HEK293 (cell line): ENCODE results near the gene SLC8A1.

Source experiments
- CTCF ChIA-PET: fragments of 350-600 bp; formaldehyde crosslinking; extraction: SDS; loops from one replicate; lab custom pipeline; 2021; ENCODE audit warnings: antibody characterized with exemption; lab: Yijun Ruan, JAX
- POLR2A ChIA-PET: fragments of 300-600 bp; formaldehyde crosslinking; extraction: SDS; loops from one replicate; lab custom pipeline; 2020; ENCODE audit warnings: antibody characterized with exemption, inconsistent platforms; lab: Yijun Ruan, JAX
- H3K27ac ChIP-seq: fragments of 200-500 bp; sonication (Bioruptor generic); 2 replicates; pipeline ENCODE4 v1.5.1; 2014; ENCODE audit warnings: low read depth, low read length, control low read depth, inconsistent platforms; ENCODE audit errors: extremely low read depth
- H3K36me3 ChIP-seq, 2 experiments: fragments of 200-500 bp in 1 of 2; sonication (Bioruptor generic) in 1 of 2; 1 replicate in 1 of 2; 2 replicates in 1 of 2; pipeline ENCODE4 v1.5.1; 2014 to 2017; ENCODE audit warnings: inconsistent platforms in 2 of 2, low read length in 2 of 2; ENCODE audit not compliant: control insufficient read depth in 2 of 2, insufficient read depth in 1 of 2
- H3K4me1 ChIP-seq: fragments of 200-500 bp; sonication (Bioruptor generic); 2 replicates; pipeline ENCODE4 v1.5.1; 2014; ENCODE audit warnings: mild to moderate bottlenecking, low read length, inconsistent platforms; ENCODE audit not compliant: control insufficient read depth, insufficient read depth
- H3K4me3 ChIP-seq: 2 replicates; pipeline ENCODE4 v1.5.1; 2011; ENCODE audit warnings: low read depth, mild to moderate bottlenecking, control low read depth, low read length, moderate library complexity
- H3K9me3 ChIP-seq: fragments of 200-500 bp; sonication (Bioruptor generic); 2 replicates; pipeline ENCODE4 v1.5.1; 2014; ENCODE audit warnings: low read depth, low read length, inconsistent platforms; ENCODE audit not compliant: control insufficient read depth, insufficient read depth
- ATF2 ChIP-seq: fragments of 450-650 bp; formaldehyde crosslinking; IDR thresholded peaks from 2 replicates; pipeline ENCODE4 v1.5.1; 2016; ENCODE audit warnings: missing biosample characterization, missing genetic modification characterization, low read depth
- CTCF ChIP-seq: fragments of 450-650 bp; formaldehyde crosslinking; IDR thresholded peaks from 2 replicates; pipeline ENCODE4 v1.5.1; 2016; ENCODE audit warnings: missing biosample characterization, missing genetic modification characterization
- ELK4 ChIP-seq: IDR thresholded peaks from 2 replicates; pipeline ENCODE4 v1.6.1; 2011; ENCODE audit warnings: mild to moderate bottlenecking, low read depth, low read length, borderline replicate concordance
- GLI2 ChIP-seq: fragments of 450-650 bp; formaldehyde crosslinking; IDR thresholded peaks from 2 replicates; pipeline ENCODE4; 2017; ENCODE audit warnings: missing biosample characterization, missing genetic modification characterization, low read depth, borderline replicate concordance
- KLF10 ChIP-seq: fragments of 450-650 bp; IDR thresholded peaks from 2 replicates; pipeline ENCODE4 v1.5.1; 2018; ENCODE audit warnings: missing biosample characterization, mild to moderate bottlenecking, missing genetic modification characterization
- PATZ1 ChIP-seq: fragments of 450-650 bp; formaldehyde crosslinking; IDR thresholded peaks from 2 replicates; pipeline ENCODE4 v1.5.1; 2016; ENCODE audit warnings: missing biosample characterization, missing genetic modification characterization
- RBAK ChIP-seq: fragments of 450-650 bp; formaldehyde crosslinking; IDR thresholded peaks from 2 replicates; pipeline ENCODE4 v1.5.1; 2016; ENCODE audit warnings: missing biosample characterization, missing genetic modification characterization
- SALL2 ChIP-seq: fragments of 450-650 bp; formaldehyde crosslinking; IDR thresholded peaks from 2 replicates; pipeline ENCODE4 v1.5.0; 2017; ENCODE audit warnings: missing biosample characterization, mild to moderate bottlenecking, missing genetic modification characterization, borderline replicate concordance
- ZBTB49 ChIP-seq: fragments of 450-650 bp; formaldehyde crosslinking; IDR thresholded peaks from 2 replicates; pipeline ENCODE4 v1.5.1; 2016; ENCODE audit warnings: missing biosample characterization, missing genetic modification characterization, low read depth
- ZFHX2 ChIP-seq: fragments of 450-650 bp; formaldehyde crosslinking; conservative IDR thresholded peaks from 2 replicates; pipeline ENCODE4 v1.5.1; 2016; ENCODE audit warnings: missing biosample characterization, missing genetic modification characterization
- ZNF10 ChIP-seq: fragments of 450-650 bp; formaldehyde crosslinking; IDR thresholded peaks from 2 replicates; pipeline ENCODE4 v1.5.1; 2017; ENCODE audit warnings: missing biosample characterization, missing genetic modification characterization
- ZNF132 ChIP-seq: fragments of 450-650 bp; formaldehyde crosslinking; IDR thresholded peaks from 2 replicates; pipeline ENCODE4 v1.5.1; 2017; ENCODE audit warnings: missing biosample characterization, missing genetic modification characterization, borderline replicate concordance
- ZNF157 ChIP-seq: fragments of 450-650 bp; formaldehyde crosslinking; IDR thresholded peaks from 2 replicates; pipeline ENCODE4 v1.5.1; 2016; ENCODE audit warnings: missing biosample characterization, missing genetic modification characterization
- ZNF202 ChIP-seq: fragments of 450-650 bp; formaldehyde crosslinking; IDR thresholded peaks from 2 replicates; pipeline ENCODE4 v1.5.1; 2016; ENCODE audit warnings: missing biosample characterization, missing genetic modification characterization, borderline replicate concordance
- ZNF26 ChIP-seq: fragments of 450-650 bp; formaldehyde crosslinking; IDR thresholded peaks from 2 replicates; pipeline ENCODE4 v1.5.1; 2016; ENCODE audit warnings: missing biosample characterization, missing genetic modification characterization
- ZNF266 ChIP-seq: fragments of 450-650 bp; formaldehyde crosslinking; IDR thresholded peaks from 2 replicates; pipeline ENCODE4 v1.5.1; 2016; ENCODE audit warnings: missing biosample characterization, missing genetic modification characterization, low read depth
- ZNF530 ChIP-seq: fragments of 450-650 bp; formaldehyde crosslinking; IDR thresholded peaks from 2 replicates; pipeline ENCODE4 v1.5.1; 2016; ENCODE audit warnings: low read depth, missing biosample characterization, missing genetic modification characterization
- ZNF600 ChIP-seq: fragments of 450-650 bp; formaldehyde crosslinking; IDR thresholded peaks from 2 replicates; pipeline ENCODE4 v1.5.1; 2016; ENCODE audit warnings: missing biosample characterization, missing genetic modification characterization
- ZNF623 ChIP-seq: fragments of 450-650 bp; formaldehyde crosslinking; IDR thresholded peaks from 2 replicates; pipeline ENCODE4 v1.5.1; 2016; ENCODE audit warnings: missing biosample characterization, missing genetic modification characterization
- ZNF654 ChIP-seq: fragments of 450-650 bp; formaldehyde crosslinking; IDR thresholded peaks from 2 replicates; pipeline ENCODE4 v1.5.1; 2016; ENCODE audit warnings: low read depth, missing biosample characterization, missing genetic modification characterization
- ZNF677 ChIP-seq: fragments of 450-650 bp; IDR thresholded peaks from 2 replicates; pipeline ENCODE4 v1.5.0; 2018; ENCODE audit warnings: missing biosample characterization, mild to moderate bottlenecking, missing genetic modification characterization, moderate library complexity
- ZNF843 ChIP-seq: fragments of 450-650 bp; formaldehyde crosslinking; IDR thresholded peaks from 2 replicates; pipeline ENCODE4 v1.5.1; 2016; ENCODE audit warnings: missing biosample characterization, missing genetic modification characterization

SLC8A1 gene

GRCh38 chr2:40339026-40339425, 112.9 kb downstream of the SLC8A1 start:
- no peaks in the 10 kb centered on the region for H3K36me3 ChIP-seq
- H3K9me3 ChIP-seq, result no peaks in the 10 kb centered on the region
- CTCF ChIA-PET, result no interaction called here
- no peak for TF ChIP-seq ZFHX2 (tag by site-specific recombination)
- no peak for TF ChIP-seq ZBTB49 (tag by site-specific recombination)
- no peak for TF ChIP-seq ZNF530 (tag by site-specific recombination)
- no peak for TF ChIP-seq PATZ1 (tag by site-specific recombination)
- no peak for TF ChIP-seq ZNF10 (tag by site-specific recombination)
- no peak for TF ChIP-seq ZNF677 (tag by site-specific recombination)
- TF ChIP-seq ELK4, result no peak
- TF ChIP-seq ZNF132, result no peak
- no peak for TF ChIP-seq SALL2 (tag by site-specific recombination)
- no peak for TF ChIP-seq ZNF26 (tag by site-specific recombination)
- no peak for TF ChIP-seq ZNF157 (tag by site-specific recombination)
- no peak for TF ChIP-seq ZNF266 (tag by site-specific recombination)
- no peak for TF ChIP-seq ZNF654 (tag by site-specific recombination)
- TF ChIP-seq RBAK (tag by site-specific recombination), result no peak
- TF ChIP-seq KLF10 (tag by site-specific recombination), result no peak
- no peak for TF ChIP-seq ZNF623 (tag by site-specific recombination)
- H3K4me1 ChIP-seq, result no peaks in the 10 kb centered on the region
- H3K27ac ChIP-seq, result no peak overlapping the region
- H3K4me3 ChIP-seq, result no peak overlapping the region
- POLR2A ChIA-PET, result no interaction called here

GRCh38 chr2:40332191-40332826, 119.6 kb downstream of the SLC8A1 start:
- CTCF ChIA-PET, result interaction anchor here (0.8 kb wide), 1 partner anchor 9 kb away, joined by 3 read pairs; no protein-coding TSS in a partner anchor

More at GRCh38 chr2:40332191-40332826, 119.6 kb downstream of the SLC8A1 start:
- POLR2A ChIA-PET, result no interaction called here
- Histone ChIP-seq H3K4me1 (no peaks in the 10 kb centered on the region), H3K27ac (no peak overlapping the region), H3K4me3 (no peak overlapping the region), H3K9me3 (no peaks in the 10 kb centered on the region), H3K36me3 (no peaks in the 10 kb centered on the region)
- no peak for TF ChIP-seq CTCF (tag by site-specific recombination)
- no peak for TF ChIP-seq ZNF600 (tag by site-specific recombination)
- TF ChIP-seq ZNF202 (tag by site-specific recombination), result no peak
- TF ChIP-seq ZNF843 (tag by site-specific recombination), result no peak
- TF ChIP-seq GLI2 (tag by site-specific recombination), result no peak
- TF ChIP-seq ATF2 (tag by site-specific recombination), result no peak
